Astrocyte of the spinal cord (primary cell): ENCODE results near the gene AMIGO3.
"Not testable (repeated sequence)": the region's sequence is repeated elsewhere in the genome, so short reads cannot be mapped to it uniquely, and the experiment has no call there.

ENCODE experiments used
- DNase-seq: peaks from one replicate; pipeline ENCODE4 v3.0.0; 2011; ENCODE audit warnings: low read depth, low spot score
- H3K4me3 ChIP-seq: 2 replicates; pipeline ENCODE4 v1.5.1; 2011; ENCODE audit warnings: low read depth, mild to moderate bottlenecking, low read length, moderate library complexity
- in situ Hi-C: cut with HindIII; loops from 2 replicates; pipeline ENCODE4 v1.10.0; 2017; ENCODE audit warnings: low sequenced_read_pairs
- TF ChIP-seq, protein P1 (sequence below): IDR thresholded peaks from 2 replicates; pipeline ENCODE4 v1.5.1; 2012; ENCODE audit warnings: low read depth, mild to moderate bottlenecking, low read length, inconsistent platforms

Gene AMIGO3

DNA sequence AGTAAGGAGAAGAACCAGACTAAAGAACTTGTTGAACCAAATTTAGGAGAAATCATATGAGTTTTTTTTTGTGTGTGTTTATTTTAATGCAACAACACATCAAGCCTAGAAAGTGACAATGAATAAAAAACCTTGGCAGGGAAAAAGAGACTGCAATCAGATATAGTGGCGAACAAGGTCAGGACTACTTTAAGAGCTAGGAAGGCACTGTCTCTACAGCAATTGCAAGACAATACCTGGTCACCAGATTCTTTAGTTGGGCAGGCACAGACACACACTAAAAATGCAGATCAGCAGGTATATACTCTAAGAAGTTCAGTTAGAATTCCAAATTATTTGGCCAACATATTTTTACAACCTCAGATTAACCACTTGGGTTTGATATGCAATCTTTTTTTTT is 35.1 kb upstream of the AMIGO3 start:
- H3K4me3 ChIP-seq, result no peak overlapping the region
- no peak for DNase-seq
- in situ Hi-C loops, result no loop called here
- TF ChIP-seq, protein P1, sequence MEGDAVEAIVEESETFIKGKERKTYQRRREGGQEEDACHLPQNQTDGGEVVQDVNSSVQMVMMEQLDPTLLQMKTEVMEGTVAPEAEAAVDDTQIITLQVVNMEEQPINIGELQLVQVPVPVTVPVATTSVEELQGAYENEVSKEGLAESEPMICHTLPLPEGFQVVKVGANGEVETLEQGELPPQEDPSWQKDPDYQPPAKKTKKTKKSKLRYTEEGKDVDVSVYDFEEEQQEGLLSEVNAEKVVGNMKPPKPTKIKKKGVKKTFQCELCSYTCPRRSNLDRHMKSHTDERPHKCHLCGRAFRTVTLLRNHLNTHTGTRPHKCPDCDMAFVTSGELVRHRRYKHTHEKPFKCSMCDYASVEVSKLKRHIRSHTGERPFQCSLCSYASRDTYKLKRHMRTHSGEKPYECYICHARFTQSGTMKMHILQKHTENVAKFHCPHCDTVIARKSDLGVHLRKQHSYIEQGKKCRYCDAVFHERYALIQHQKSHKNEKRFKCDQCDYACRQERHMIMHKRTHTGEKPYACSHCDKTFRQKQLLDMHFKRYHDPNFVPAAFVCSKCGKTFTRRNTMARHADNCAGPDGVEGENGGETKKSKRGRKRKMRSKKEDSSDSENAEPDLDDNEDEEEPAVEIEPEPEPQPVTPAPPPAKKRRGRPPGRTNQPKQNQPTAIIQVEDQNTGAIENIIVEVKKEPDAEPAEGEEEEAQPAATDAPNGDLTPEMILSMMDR, result no peak

DNA sequence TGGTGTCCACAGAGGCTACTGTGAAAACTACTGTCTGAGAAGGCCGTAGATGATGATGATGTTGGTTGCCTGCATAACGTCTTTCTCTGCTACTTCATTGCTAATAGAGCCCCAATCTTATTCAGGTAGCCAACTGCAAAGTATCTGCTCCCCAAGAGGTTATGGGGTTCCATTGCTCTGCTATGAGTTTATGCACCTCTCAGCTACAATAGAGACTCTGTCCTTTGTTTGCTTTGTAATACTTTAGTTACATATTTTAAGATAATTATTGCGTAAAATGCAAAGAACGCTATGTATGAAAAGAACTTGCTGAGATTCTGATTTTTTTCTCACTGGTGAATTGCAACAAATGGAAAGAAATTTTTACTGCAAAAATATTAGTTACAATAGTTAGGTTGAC is 32.0 kb upstream of the AMIGO3 start:
- no peak overlapping the region for H3K4me3 ChIP-seq
- TF ChIP-seq, protein P1, result no peak
- in situ Hi-C loops, result no loop called here
- DNase-seq, result no peak

GRCh38 chr3:49750056-49750455 is 30.6 kb upstream of the AMIGO3 start:
- TF ChIP-seq, protein P1, result no peak
- in situ Hi-C loops, result no loop called here
- H3K4me3 ChIP-seq, result no peak overlapping the region
- no peak for DNase-seq

DNA sequence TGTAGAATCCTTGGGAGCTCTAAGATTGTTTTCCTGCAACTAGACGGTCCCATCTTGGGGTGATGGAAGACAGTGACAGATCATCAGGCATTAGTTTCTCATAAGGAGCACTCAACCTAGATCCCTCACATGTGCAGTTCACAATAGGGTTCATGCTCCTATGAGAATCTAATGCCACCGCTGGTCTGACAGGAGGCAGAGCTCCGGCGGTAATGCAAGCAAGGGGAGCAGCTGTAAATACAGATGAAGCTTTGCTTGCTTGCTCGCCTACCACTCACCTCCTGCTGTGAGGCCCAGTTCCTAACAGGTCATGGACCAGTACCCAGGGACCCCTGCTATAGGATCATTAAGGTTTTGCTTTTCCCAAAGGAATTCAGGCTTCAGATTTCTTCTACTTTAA is 29.4 kb upstream of the AMIGO3 start:
- in situ Hi-C loops, DNase-seq, H3K4me3 ChIP-seq: not testable (repeated sequence)

- no peak overlapping the region for H3K4me3 ChIP-seq
- peak; percentile 87 for DNase-seq
- in situ Hi-C loops, result no loop called here
- TF ChIP-seq, protein P1, result no peak
Measured at GRCh38 chr3:49747792-49748480, 28.5 kb upstream of the AMIGO3 start.

DNA sequence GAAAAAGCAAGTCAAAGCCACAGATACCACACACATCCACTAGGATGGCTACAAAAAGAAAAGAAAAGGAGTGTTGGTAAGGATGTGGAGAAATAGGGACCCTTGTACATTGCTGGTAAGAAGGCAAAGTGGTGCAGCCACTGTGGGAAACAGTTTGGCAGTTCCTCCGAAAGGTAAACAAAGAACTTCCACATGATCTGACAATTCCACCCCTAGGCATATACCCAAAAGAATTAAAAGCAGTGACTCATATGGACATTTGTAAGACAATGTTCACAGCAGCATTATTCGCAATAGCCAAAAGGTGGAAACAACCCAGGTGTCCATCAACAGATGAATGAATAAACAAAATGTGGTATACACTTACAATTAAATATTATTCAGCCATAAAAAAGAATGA is 26.5 kb upstream of the AMIGO3 start:
- H3K4me3 ChIP-seq, result no peak overlapping the region
- peak; percentile 83 for DNase-seq
- in situ Hi-C loops, result no loop called here
- TF ChIP-seq, protein P1, result no peak

GRCh38 chr3:49740427-49740826 is 20.9 kb upstream of the AMIGO3 start:
- no peak overlapping the region for H3K4me3 ChIP-seq
- in situ Hi-C loops, result no loop called here
- TF ChIP-seq, protein P1, result no peak
- DNase-seq, result no peak
